ENCODE data around the gene KSR2.

DNA sequence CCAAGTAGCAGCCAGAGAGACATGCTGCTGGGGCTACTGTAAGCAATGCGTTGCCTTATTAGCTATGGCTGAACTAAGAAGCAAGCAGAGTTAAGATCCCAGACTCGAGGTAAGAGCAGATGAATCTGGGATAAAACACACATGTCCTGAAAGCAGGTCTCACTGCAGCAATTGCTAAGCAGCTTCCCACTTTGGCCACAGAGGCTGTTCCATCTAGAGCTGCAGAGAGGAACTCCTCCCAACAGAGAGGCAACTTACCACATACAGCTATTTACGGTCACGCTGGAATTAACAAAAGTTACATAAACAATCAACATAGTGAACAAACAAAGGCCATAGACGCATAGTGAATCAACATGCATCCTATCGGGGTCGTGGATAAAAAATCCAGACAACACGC, 90.2 kb downstream of the KSR2 start:
- TF ChIP-seq, protein P1, sequence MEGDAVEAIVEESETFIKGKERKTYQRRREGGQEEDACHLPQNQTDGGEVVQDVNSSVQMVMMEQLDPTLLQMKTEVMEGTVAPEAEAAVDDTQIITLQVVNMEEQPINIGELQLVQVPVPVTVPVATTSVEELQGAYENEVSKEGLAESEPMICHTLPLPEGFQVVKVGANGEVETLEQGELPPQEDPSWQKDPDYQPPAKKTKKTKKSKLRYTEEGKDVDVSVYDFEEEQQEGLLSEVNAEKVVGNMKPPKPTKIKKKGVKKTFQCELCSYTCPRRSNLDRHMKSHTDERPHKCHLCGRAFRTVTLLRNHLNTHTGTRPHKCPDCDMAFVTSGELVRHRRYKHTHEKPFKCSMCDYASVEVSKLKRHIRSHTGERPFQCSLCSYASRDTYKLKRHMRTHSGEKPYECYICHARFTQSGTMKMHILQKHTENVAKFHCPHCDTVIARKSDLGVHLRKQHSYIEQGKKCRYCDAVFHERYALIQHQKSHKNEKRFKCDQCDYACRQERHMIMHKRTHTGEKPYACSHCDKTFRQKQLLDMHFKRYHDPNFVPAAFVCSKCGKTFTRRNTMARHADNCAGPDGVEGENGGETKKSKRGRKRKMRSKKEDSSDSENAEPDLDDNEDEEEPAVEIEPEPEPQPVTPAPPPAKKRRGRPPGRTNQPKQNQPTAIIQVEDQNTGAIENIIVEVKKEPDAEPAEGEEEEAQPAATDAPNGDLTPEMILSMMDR (IDR thresholded peaks at IDR 0.05 in 4 of 5, conservative IDR thresholded peaks at IDR 0.05 in 1 of 5), result no peak
- TF ChIP-seq POLR2A (IDR thresholded peaks at IDR 0.05), result no peak

All from gastrocnemius medialis (tissue), 4 donors.